ENCODE results near the gene BICC1. TPM values are rescaled to one million over a fixed set of nuclear protein-coding genes. Genes with fewer than 3 reads are reported as not detected.

The BICC1 gene
- total RNA-seq, 1 donor from 2014 or later, result 0.12 TPM

GRCh38 chr10:58608826-58609531, 96.3 kb downstream of the BICC1 start:
- Mint-ChIP-seq H3K4me3 (ENCODE audit: unreplicated experiment) (no peak overlapping the region), H3K27me3 (ENCODE audit: unreplicated experiment) (peaks cover 2% of the 10 kb centered on the region), H3K36me3 (ENCODE audit: unreplicated experiment) (no peaks in the 10 kb centered on the region), H3K4me1 (ENCODE audit: low read depth, unreplicated experiment) (no peaks in the 10 kb centered on the region), H3K9me3 (ENCODE audit: unreplicated experiment) (no peaks in the 10 kb centered on the region), H3K27ac (ENCODE audit: unreplicated experiment) (no peak overlapping the region)
- no peak for TF ChIP-seq CTCF (IDR thresholded peaks at IDR 0.05; ENCODE audit: partially characterized antibody, unreplicated experiment)
- no peak for DNase-seq

- no peak for TF ChIP-seq CTCF (IDR thresholded peaks at IDR 0.05; ENCODE audit: partially characterized antibody, unreplicated experiment)
- Mint-ChIP-seq H3K4me3 (ENCODE audit: unreplicated experiment) (no peak overlapping the region), H3K4me1 (ENCODE audit: low read depth, unreplicated experiment) (no peaks in the 10 kb centered on the region), H3K27me3 (ENCODE audit: unreplicated experiment) (peaks cover 2% of the 10 kb centered on the region), H3K36me3 (ENCODE audit: unreplicated experiment) (no peaks in the 10 kb centered on the region), H3K27ac (ENCODE audit: unreplicated experiment) (no peak overlapping the region), H3K9me3 (ENCODE audit: unreplicated experiment) (no peaks in the 10 kb centered on the region)
- DNase-seq, result no peak
These were observed 97.0 kb downstream of the BICC1 start for GRCh38 chr10:58609532-58610150.

GRCh38 chr10:58615237-58615935, 102.7 kb downstream of the BICC1 start:
- Mint-ChIP-seq H3K9me3 (ENCODE audit: unreplicated experiment) (peaks cover 1% of the 10 kb centered on the region), H3K27ac (ENCODE audit: unreplicated experiment) (no peak overlapping the region), H3K4me1 (ENCODE audit: low read depth, unreplicated experiment) (no peaks in the 10 kb centered on the region), H3K27me3 (ENCODE audit: unreplicated experiment) (no peaks in the 10 kb centered on the region), H3K4me3 (ENCODE audit: unreplicated experiment) (no peak overlapping the region), H3K36me3 (ENCODE audit: unreplicated experiment) (no peaks in the 10 kb centered on the region)
- no peak for DNase-seq
- no peak for TF ChIP-seq CTCF (IDR thresholded peaks at IDR 0.05; ENCODE audit: partially characterized antibody, unreplicated experiment)

DNA sequence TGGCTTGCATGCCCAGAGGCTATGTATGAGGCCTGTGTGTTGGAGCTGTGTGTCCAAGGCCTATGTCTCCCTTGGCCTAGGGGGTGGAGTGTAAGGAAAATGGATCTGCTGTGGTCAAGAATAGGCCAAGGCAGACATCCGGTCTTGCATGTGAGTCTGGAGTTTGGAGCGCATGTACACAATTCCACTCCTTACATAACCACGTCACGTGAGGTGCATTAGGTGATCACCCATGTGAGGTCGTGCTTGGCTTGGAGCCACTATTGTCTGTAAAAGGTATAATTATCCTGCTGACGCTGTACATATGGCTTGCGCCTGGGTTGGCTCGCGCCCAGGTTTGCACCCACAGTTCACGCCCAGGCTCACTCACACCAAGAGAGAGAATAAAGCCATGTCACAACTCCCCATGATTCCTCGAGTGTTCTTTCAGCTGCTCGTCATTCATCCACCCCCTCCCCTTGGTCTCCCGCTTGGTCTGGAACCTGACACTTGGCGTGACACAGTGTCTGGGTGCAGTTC, 105.5 kb downstream of the BICC1 start:
- Mint-ChIP-seq H3K27me3 (ENCODE audit: unreplicated experiment) (no peaks in the 10 kb centered on the region), H3K9me3 (ENCODE audit: unreplicated experiment) (peaks cover 1% of the 10 kb centered on the region)

More for the DNA sequence above, 105.5 kb downstream of the BICC1 start:
- no peak for TF ChIP-seq CTCF (IDR thresholded peaks at IDR 0.05; ENCODE audit: partially characterized antibody, unreplicated experiment)
- Mint-ChIP-seq H3K4me3 (ENCODE audit: unreplicated experiment) (no peak overlapping the region), H3K36me3 (ENCODE audit: unreplicated experiment) (no peaks in the 10 kb centered on the region), H3K4me1 (ENCODE audit: low read depth, unreplicated experiment) (no peaks in the 10 kb centered on the region), H3K27ac (ENCODE audit: unreplicated experiment) (no peak overlapping the region)
- DNase-seq, result no peak

All from glutamatergic neuron (in vitro differentiated cells).